Endothelial cell of umbilical vein (primary cell): ENCODE results near the gene SOX5. TPM values are rescaled to one million over a fixed set of nuclear protein-coding genes. Genes with fewer than 3 reads are reported as not detected.

Experiments
- BruUV-seq: library from RNA; stranded (reverse); fragments of 400-500 nt; replicated peaks from 2 replicates; lab custom pipeline; 2021; lab: Mats Ljungman, UMichigan
- CTCF ChIA-PET: fragments of 300-600, 350-600 bp; sonication (Branson Sonifier 250); formaldehyde crosslinking; loops from one replicate; lab custom pipeline; 2021; ENCODE audit warnings: antibody characterized with exemption, inconsistent platforms; lab: Charles Lee
- POLR2A ChIA-PET: fragments of 300-600, 350-600 bp; sonication (Branson Sonifier 250); formaldehyde crosslinking; loops from one replicate; lab custom pipeline; 2021; ENCODE audit warnings: antibody characterized with exemption, inconsistent platforms; lab: Charles Lee
- DNase-seq: peaks from one replicate; pipeline ENCODE4 v3.0.0-alpha.2; 2011; ENCODE audit warnings: low read depth, low spot score
- FAIRE-seq: peaks from 2 replicates; lab custom pipeline; 2011; peaks lifted over from hg19 to GRCh38; lab: Jason Lieb, UNC
- H2AFZ ChIP-seq: 2 replicates; pipeline ENCODE4 v1.6.0; 2012; ENCODE audit warnings: low read depth, low read length, control low read depth, inconsistent platforms
- H3K27ac ChIP-seq: 2 replicates; pipeline ENCODE4 v1.5.1; 2011; ENCODE audit warnings: low read depth, mild to moderate bottlenecking, control low read depth, low read length, moderate library complexity; ENCODE audit not compliant: insufficient read depth
- H3K27me3 ChIP-seq, 2 experiments: 2 replicates each; pipeline versions ENCODE4 v1.6.0 to v1.6.1; 2011; ENCODE audit warnings: low read length in 2 of 2, mixed read lengths in 1 of 2; ENCODE audit not compliant: control insufficient read depth in 2 of 2, insufficient read depth in 2 of 2
- H3K36me3 ChIP-seq, 2 experiments: 2 replicates in 1 of 2; 3 replicates in 1 of 2; pipeline ENCODE4 v1.5.1; 2011; ENCODE audit warnings: low read length in 2 of 2, mild to moderate bottlenecking in 1 of 2, moderate library complexity in 1 of 2; ENCODE audit not compliant: control insufficient read depth in 2 of 2, insufficient read depth in 2 of 2; ENCODE audit errors: extremely low read depth in 1 of 2
- H3K4me1 ChIP-seq: 3 replicates; pipeline ENCODE4 v1.5.1; 2011; ENCODE audit warnings: mild to moderate bottlenecking, low read length; ENCODE audit not compliant: control insufficient read depth, insufficient read depth; ENCODE audit errors: extremely low read depth
- H3K4me2 ChIP-seq: 2 replicates; pipeline ENCODE4 v1.6.1; 2011; ENCODE audit warnings: low read length, control low read depth, mixed read lengths; ENCODE audit not compliant: insufficient read depth
- H3K4me3 ChIP-seq, 3 experiments: fragments of 200-600 bp in 1 of 3; sonication (generic), shearing (Covaris generic) in 1 of 3; replicated peaks in 1 of 3; 2 replicates each; pipeline ENCODE4 v1.5.1; 2011 to 2016; ENCODE audit warnings: control low read depth in 3 of 3, low read length in 3 of 3, mild to moderate bottlenecking in 2 of 3, inconsistent platforms in 1 of 3, low read depth in 1 of 3, moderate library complexity in 1 of 3; ENCODE audit not compliant: insufficient read depth in 1 of 3
- H3K79me2 ChIP-seq: 2 replicates; pipeline ENCODE4 v1.6.0; 2012; ENCODE audit warnings: low read length, inconsistent platforms; ENCODE audit not compliant: control insufficient read depth, insufficient read depth
- H3K9ac ChIP-seq: replicated peaks from 2 replicates; pipeline ENCODE3; 2011; ENCODE audit warnings: low read length, control low read depth; ENCODE audit not compliant: insufficient read depth; ENCODE audit errors: extremely low read depth
- H3K9me1 ChIP-seq: replicated peaks from 3 replicates; pipeline ENCODE4 v1.6.0; 2011; ENCODE audit warnings: mild to moderate bottlenecking, low read length; ENCODE audit not compliant: control insufficient read depth, insufficient read depth; ENCODE audit errors: extremely low read depth
- H3K9me3 ChIP-seq: replicated peaks from 2 replicates; pipeline ENCODE4 v1.5.1; 2012; ENCODE audit warnings: low read length, inconsistent platforms; ENCODE audit not compliant: control insufficient read depth, insufficient read depth
- H4K20me1 ChIP-seq: replicated peaks from 2 replicates; pipeline ENCODE3; 2011; ENCODE audit warnings: mild to moderate bottlenecking, low read length; ENCODE audit not compliant: control insufficient read depth, insufficient read depth; ENCODE audit errors: extremely low read depth
- EZH2 ChIP-seq: IDR thresholded peaks from 2 replicates; pipeline ENCODE4 v1.6.1; 2012; ENCODE audit warnings: borderline replicate concordance, low read depth, mild to moderate bottlenecking, moderate library complexity, low read length, inconsistent platforms; ENCODE audit not compliant: severe bottlenecking
- GATA2 ChIP-seq: IDR thresholded peaks from 2 replicates; pipeline ENCODE4 v1.7.0; 2011; ENCODE audit warnings: low read depth, mild to moderate bottlenecking, moderate library complexity, mixed read lengths, low read length; ENCODE audit not compliant: insufficient read length, insufficient read depth
- JUN ChIP-seq: IDR thresholded peaks from 2 replicates; pipeline ENCODE4 v1.6.1; 2011; ENCODE audit warnings: borderline replicate concordance, low read depth; ENCODE audit not compliant: insufficient read length, insufficient read depth
- POLR2A ChIP-seq: IDR thresholded peaks from 2 replicates; pipeline ENCODE4 v1.6.1; 2012; ENCODE audit warnings: low read depth, mild to moderate bottlenecking, control low read depth, low read length
- POLR2AphosphoS5 ChIP-seq: IDR thresholded peaks from 2 replicates; pipeline ENCODE4 v1.6.1; 2012; ENCODE audit warnings: low read depth, mild to moderate bottlenecking, control low read depth, low read length, moderate library complexity; ENCODE audit not compliant: insufficient read depth
- dilution Hi-C: fragments of 300-500 bp; cut with MboI; formaldehyde crosslinking; loops from one replicate; pipeline ENCODE4 v1.15.0; 2019; ENCODE audit warnings: low sequenced_read_pairs; ENCODE audit not compliant: extremely low pct_ligation_motif_present
- intact Hi-C: fragments of 100-400 bp; cut with micrococcal nuclease; formaldehyde crosslinking; loops from one replicate; pipeline ENCODE4 v1.10.0; 2022
- polyA plus RNA-seq, 4 experiments: library from polyadenylated mRNA; depleted of rRNA in 3 of 4; stranded (reverse) in 3 of 4; unstranded in 1 of 4; fragments of >200 nt; gene quantifications; 2 replicates each; pipeline versions ENCODE4 v1.2.1 to v1.2.3, GENCODE V29; 2011 to 2012; ENCODE audit warnings: missing spikeins in 1 of 4
- total RNA-seq: library from RNA; stranded (reverse); gene quantifications from 2 replicates; pipeline ENCODE4 v1.2.3, GENCODE V29; 2021
- TF ChIP-seq, protein P1 (sequence below): IDR thresholded peaks from 2 replicates; pipeline ENCODE4 v1.6.1; 2011; ENCODE audit not compliant: insufficient read depth, insufficient read length
- TF ChIP-seq, protein P2 (sequence below), 2 donors: IDR thresholded peaks; 1 replicate in 1 of 2; 2 replicates in 1 of 2; pipeline ENCODE4 v1.5.1; 2011; ENCODE audit warnings: low read length in 2 of 2, mild to moderate bottlenecking in 2 of 2, moderate library complexity in 2 of 2, control low read depth in 1 of 2, inconsistent platforms in 1 of 2, low read depth in 1 of 2; ENCODE audit not compliant: insufficient read depth in 1 of 2; ENCODE audit errors: extremely low read depth in 1 of 2

Gene SOX5
- total and polyA plus RNA-seq, 2 donors (not counting 3 experiments of a cell fraction or from before 2014, with no cell fraction given): 0.63 to 3.5 TPM

DNA sequence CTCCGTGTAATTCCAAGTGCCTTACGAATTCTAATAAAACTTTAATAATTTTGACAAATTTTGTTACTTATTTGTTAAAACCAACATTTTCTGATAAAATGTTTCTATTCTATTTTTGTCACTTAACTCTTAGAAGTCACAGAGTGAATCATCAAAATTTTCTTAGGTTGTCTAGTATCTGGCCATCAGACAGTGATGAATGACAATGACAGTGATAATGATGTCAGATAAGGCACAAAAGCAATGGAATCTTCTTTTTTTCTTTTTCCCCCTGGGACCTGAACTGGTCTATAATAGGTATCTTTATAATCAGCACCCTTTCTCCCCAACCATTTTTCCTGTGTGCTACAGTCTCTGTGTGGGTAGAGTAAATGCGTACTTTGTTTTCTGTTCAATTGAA lies 407.3 kb downstream of the SOX5 start:
- DNase-seq (no peak), FAIRE-seq (no peak)
- dilution Hi-C loops: no loop called here
- ChIA-PET CTCF (no interaction called here), POLR2A (no interaction called here)
- H3K27me3 ChIP-seq: no peaks in the 10 kb centered on the region
- no peaks in the 10 kb centered on the region for H3K4me1 ChIP-seq
- H3K36me3 ChIP-seq: no peaks in the 10 kb centered on the region
- TF ChIP-seq, protein P1, sequence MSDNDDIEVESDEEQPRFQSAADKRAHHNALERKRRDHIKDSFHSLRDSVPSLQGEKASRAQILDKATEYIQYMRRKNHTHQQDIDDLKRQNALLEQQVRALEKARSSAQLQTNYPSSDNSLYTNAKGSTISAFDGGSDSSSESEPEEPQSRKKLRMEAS: no peak
- TF ChIP-seq POLR2AphosphoS5 (no peak), GATA2 (no peak), POLR2A (no peak), JUN (no peak), EZH2 (no peak)
- TF ChIP-seq, protein P2, sequence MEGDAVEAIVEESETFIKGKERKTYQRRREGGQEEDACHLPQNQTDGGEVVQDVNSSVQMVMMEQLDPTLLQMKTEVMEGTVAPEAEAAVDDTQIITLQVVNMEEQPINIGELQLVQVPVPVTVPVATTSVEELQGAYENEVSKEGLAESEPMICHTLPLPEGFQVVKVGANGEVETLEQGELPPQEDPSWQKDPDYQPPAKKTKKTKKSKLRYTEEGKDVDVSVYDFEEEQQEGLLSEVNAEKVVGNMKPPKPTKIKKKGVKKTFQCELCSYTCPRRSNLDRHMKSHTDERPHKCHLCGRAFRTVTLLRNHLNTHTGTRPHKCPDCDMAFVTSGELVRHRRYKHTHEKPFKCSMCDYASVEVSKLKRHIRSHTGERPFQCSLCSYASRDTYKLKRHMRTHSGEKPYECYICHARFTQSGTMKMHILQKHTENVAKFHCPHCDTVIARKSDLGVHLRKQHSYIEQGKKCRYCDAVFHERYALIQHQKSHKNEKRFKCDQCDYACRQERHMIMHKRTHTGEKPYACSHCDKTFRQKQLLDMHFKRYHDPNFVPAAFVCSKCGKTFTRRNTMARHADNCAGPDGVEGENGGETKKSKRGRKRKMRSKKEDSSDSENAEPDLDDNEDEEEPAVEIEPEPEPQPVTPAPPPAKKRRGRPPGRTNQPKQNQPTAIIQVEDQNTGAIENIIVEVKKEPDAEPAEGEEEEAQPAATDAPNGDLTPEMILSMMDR (IDR thresholded peaks at IDR 0.05; ENCODE audit: extremely low read depth in 1 of 2, insufficient read depth in 1 of 2, low read depth in 1 of 2, low read length in 2 of 2): no peak
- no peaks in the 10 kb centered on the region for H3K9me3 ChIP-seq
- H3K27ac ChIP-seq: no peak overlapping the region
- no peak overlapping the region for H3K4me2 ChIP-seq
- BruUV-seq: no TSS peak
- no peaks in the 10 kb centered on the region for H3K9me1 ChIP-seq
- intact Hi-C loops: no loop called here
- H3K9ac ChIP-seq: no peak overlapping the region
- H4K20me1 ChIP-seq: no peaks in the 10 kb centered on the region
- no peak overlapping the region for H3K4me3 ChIP-seq
- no peaks in the 10 kb centered on the region for H3K79me2 ChIP-seq
- H2AFZ ChIP-seq: no peak overlapping the region
